SK-N-SH treated with all-trans-retinoic acid at 6 μM for 48 hours (cell line): ENCODE results near the gene CTCFL.

Experiments
- BACH2 ChIP-seq: fragments of 250-450 bp; sonication (Bioruptor Pico); IDR thresholded peaks from 2 replicates; pipeline ENCODE4 v1.9.0; 2021; ENCODE audit warnings: mild to moderate bottlenecking, borderline replicate concordance
- CSDC2 ChIP-seq: fragments of 250-450 bp; sonication (Bioruptor Pico); IDR thresholded peaks from 2 replicates; pipeline ENCODE4 v1.5.0; 2020; ENCODE audit warnings: mild to moderate bottlenecking, moderate library complexity
- RARB ChIP-seq: fragments of 250-450 bp; sonication (Bioruptor Pico); IDR thresholded peaks from 2 replicates; pipeline ENCODE4 v1.8.0; 2021; ENCODE audit warnings: mild to moderate bottlenecking, moderate library complexity
- TOX ChIP-seq: fragments of 250-450 bp; sonication (Bioruptor Pico); IDR thresholded peaks from 2 replicates; pipeline ENCODE4 v1.8.0; 2021; ENCODE audit warnings: mild to moderate bottlenecking, moderate library complexity, borderline replicate concordance
- ZC3H10 ChIP-seq: fragments of 250-450 bp; sonication (Bioruptor Pico); IDR thresholded peaks from 2 replicates; pipeline ENCODE4 v1.5.1; 2021; ENCODE audit warnings: mild to moderate bottlenecking, moderate library complexity
- ZNF70 ChIP-seq: fragments of 450-650 bp; formaldehyde crosslinking; IDR thresholded peaks from 2 replicates; pipeline ENCODE4 v1.5.0; 2020; ENCODE audit warnings: mild to moderate bottlenecking, moderate library complexity
- TF ChIP-seq, protein P1 (sequence below): fragments of 250-450 bp; sonication (Bioruptor Pico); IDR thresholded peaks from 2 replicates; pipeline ENCODE4 v1.5.0; 2020; ENCODE audit warnings: mild to moderate bottlenecking, moderate library complexity
- TF ChIP-seq, protein P2 (sequence below): fragments of 250-450 bp; sonication (Bioruptor Pico); IDR thresholded peaks from 2 replicates; pipeline ENCODE4 v1.8.0; 2020; ENCODE audit warnings: mild to moderate bottlenecking, moderate library complexity, borderline replicate concordance
- TF ChIP-seq, protein P3 (sequence below): fragments of 250-450 bp; sonication (Bioruptor Pico); IDR thresholded peaks from 2 replicates; pipeline ENCODE4 v1.5.1; 2020; ENCODE audit warnings: low read depth, mild to moderate bottlenecking, moderate library complexity

DNA sequence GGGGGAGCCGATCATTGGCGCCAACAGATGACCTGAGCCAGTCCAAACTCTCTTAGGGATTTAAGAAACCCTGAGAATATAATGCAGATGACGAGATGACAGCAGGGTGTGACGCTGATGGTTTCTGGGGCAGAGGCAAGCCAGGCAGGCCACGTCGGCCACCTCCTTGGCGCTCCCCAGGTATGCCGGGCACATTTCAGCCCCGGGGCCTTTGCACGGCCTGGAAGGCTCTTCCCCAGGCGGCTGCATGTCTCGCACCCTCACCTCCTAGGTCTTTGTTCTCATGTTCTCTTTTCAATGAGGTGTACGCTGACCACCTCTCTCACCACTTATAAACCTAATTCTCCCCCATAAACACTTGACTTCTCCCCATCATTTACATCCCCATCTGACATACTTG, 68.8 kb downstream of the CTCFL start:
- TF ChIP-seq, protein P1, sequence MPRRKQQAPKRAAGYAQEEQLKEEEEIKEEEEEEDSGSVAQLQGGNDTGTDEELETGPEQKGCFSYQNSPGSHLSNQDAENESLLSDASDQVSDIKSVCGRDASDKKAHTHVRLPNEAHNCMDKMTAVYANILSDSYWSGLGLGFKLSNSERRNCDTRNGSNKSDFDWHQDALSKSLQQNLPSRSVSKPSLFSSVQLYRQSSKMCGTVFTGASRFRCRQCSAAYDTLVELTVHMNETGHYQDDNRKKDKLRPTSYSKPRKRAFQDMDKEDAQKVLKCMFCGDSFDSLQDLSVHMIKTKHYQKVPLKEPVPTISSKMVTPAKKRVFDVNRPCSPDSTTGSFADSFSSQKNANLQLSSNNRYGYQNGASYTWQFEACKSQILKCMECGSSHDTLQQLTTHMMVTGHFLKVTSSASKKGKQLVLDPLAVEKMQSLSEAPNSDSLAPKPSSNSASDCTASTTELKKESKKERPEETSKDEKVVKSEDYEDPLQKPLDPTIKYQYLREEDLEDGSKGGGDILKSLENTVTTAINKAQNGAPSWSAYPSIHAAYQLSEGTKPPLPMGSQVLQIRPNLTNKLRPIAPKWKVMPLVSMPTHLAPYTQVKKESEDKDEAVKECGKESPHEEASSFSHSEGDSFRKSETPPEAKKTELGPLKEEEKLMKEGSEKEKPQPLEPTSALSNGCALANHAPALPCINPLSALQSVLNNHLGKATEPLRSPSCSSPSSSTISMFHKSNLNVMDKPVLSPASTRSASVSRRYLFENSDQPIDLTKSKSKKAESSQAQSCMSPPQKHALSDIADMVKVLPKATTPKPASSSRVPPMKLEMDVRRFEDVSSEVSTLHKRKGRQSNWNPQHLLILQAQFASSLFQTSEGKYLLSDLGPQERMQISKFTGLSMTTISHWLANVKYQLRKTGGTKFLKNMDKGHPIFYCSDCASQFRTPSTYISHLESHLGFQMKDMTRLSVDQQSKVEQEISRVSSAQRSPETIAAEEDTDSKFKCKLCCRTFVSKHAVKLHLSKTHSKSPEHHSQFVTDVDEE = no peak
- no peak for TF ChIP-seq CSDC2 (CRISPR knock-in tag)
- no peak for TF ChIP-seq ZC3H10
- TF ChIP-seq, protein P2, sequence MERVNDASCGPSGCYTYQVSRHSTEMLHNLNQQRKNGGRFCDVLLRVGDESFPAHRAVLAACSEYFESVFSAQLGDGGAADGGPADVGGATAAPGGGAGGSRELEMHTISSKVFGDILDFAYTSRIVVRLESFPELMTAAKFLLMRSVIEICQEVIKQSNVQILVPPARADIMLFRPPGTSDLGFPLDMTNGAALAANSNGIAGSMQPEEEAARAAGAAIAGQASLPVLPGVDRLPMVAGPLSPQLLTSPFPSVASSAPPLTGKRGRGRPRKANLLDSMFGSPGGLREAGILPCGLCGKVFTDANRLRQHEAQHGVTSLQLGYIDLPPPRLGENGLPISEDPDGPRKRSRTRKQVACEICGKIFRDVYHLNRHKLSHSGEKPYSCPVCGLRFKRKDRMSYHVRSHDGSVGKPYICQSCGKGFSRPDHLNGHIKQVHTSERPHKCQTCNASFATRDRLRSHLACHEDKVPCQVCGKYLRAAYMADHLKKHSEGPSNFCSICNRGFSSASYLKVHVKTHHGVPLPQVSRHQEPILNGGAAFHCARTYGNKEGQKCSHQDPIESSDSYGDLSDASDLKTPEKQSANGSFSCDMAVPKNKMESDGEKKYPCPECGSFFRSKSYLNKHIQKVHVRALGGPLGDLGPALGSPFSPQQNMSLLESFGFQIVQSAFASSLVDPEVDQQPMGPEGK (CRISPR knock-in tag) = no peak
- TF ChIP-seq BACH2 = no peak
- TF ChIP-seq, protein P3, sequence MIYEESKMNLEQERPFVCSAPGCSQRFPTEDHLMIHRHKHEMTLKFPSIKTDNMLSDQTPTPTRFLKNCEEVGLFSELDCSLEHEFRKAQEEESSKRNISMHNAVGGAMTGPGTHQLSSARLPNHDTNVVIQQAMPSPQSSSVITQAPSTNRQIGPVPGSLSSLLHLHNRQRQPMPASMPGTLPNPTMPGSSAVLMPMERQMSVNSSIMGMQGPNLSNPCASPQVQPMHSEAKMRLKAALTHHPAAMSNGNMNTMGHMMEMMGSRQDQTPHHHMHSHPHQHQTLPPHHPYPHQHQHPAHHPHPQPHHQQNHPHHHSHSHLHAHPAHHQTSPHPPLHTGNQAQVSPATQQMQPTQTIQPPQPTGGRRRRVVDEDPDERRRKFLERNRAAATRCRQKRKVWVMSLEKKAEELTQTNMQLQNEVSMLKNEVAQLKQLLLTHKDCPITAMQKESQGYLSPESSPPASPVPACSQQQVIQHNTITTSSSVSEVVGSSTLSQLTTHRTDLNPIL = no peak
- no peak for TF ChIP-seq TOX (CRISPR knock-in tag)
- no peak for TF ChIP-seq RARB (CRISPR knock-in tag)
- TF ChIP-seq ZNF70 (CRISPR knock-in tag) = no peak
